ENCODE results near the gene CAMKV.

The CAMKV gene

DNA sequence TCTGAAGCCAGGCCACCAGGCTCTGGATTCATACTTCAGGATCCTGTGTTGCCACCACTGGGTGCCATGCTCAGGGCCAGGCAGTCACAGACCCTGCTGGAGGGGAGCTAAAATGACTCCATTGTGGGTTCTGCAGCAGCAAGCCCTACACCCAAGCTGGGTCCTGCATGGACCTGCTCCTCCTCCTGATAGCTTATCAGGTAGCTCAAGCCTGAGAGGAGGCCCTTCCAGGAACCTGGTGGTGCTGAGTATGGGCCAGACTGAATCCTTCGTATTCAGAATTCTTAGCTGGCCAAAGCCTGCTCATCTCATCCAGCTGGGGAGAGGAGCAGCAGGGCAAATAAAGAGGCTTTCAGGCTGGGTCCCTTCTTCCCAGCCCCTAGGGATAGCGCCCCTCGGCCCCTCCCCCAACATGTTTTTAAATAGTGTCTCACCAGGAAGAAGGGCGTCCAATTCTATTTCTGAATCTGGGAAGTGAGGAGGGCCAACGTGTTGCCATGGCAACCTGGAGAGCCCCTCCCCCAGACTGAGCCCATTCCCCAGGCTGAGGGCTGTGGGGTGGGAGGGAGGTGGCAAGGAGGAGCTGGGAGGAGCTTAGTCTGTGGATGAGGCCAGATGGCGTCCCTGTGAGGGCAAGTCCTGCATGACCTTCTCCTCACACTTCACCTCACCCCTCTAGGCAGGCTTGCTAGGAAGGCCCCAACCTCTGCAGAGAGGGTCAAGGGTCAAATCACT lies 11.0 kb upstream of the CAMKV start:
- TF ChIP-seq, protein P1, sequence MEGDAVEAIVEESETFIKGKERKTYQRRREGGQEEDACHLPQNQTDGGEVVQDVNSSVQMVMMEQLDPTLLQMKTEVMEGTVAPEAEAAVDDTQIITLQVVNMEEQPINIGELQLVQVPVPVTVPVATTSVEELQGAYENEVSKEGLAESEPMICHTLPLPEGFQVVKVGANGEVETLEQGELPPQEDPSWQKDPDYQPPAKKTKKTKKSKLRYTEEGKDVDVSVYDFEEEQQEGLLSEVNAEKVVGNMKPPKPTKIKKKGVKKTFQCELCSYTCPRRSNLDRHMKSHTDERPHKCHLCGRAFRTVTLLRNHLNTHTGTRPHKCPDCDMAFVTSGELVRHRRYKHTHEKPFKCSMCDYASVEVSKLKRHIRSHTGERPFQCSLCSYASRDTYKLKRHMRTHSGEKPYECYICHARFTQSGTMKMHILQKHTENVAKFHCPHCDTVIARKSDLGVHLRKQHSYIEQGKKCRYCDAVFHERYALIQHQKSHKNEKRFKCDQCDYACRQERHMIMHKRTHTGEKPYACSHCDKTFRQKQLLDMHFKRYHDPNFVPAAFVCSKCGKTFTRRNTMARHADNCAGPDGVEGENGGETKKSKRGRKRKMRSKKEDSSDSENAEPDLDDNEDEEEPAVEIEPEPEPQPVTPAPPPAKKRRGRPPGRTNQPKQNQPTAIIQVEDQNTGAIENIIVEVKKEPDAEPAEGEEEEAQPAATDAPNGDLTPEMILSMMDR (IDR thresholded peaks at IDR 0.05) = no peak

DNA sequence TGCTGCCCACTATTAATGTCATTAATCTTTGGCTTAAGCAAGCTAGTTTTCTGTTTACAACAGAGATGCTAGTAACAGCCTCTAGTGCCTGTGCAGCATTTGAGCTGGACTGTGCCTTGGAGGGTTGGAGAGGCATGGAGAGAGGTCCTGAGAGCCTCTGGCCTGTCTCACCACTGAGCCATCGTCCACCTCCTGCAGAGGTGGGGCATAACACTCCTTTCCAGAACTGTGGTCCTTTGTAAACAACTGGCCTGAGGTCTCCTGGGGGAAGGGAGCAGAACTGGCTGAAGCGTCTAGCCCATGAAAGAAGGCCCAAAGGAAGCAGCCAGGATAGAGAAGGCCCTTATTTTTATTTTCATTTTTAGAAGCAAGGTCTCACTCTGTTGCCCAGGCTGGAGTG lies 10.0 kb upstream of the CAMKV start:
- TF ChIP-seq, protein P1 (IDR thresholded peaks at IDR 0.05) = no peak

DNA sequence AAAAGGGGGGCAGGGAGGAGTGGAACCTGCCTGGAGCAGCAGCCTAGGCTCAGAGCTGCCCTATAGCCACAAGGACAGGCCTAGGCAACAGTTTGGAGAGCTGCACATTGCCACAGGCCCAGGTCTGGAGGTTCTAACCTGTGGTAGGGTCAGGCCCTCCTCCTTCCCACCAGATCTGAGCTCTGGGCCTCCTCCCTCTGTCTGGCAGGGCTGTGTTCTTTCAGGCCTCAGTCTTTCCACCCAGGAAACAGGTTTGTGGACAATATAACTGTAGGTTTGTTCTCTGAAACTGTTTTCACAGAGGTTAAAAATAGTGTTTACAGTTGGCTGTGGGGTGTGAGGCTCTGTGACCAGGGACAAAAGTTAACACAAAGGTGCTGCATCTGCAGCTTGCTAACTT lies 9.0 kb upstream of the CAMKV start:
- TF ChIP-seq, protein P1 (IDR thresholded peaks at IDR 0.05) = no peak

DNA sequence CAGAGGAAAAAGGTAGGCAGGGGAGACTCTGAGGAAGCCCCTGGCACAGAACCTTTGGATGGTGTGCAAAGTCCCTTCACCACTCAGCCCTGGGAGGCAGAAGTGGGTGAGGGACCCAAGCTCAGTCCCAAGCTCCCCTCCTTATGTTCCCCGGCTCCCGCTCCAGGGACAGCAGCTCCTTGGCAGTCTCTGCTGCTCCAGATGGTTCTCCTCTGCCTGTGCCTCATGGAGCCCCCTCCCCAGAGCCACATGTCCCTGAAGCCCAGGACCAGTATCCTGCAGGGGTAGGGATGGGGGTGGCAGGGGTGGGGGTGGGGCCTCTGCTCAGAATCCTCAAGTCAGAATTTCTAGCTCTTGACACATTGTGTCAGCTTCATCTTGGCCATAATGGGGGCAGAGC lies 8.0 kb upstream of the CAMKV start:
- TF ChIP-seq, protein P1 (IDR thresholded peaks at IDR 0.05) = no peak

DNA sequence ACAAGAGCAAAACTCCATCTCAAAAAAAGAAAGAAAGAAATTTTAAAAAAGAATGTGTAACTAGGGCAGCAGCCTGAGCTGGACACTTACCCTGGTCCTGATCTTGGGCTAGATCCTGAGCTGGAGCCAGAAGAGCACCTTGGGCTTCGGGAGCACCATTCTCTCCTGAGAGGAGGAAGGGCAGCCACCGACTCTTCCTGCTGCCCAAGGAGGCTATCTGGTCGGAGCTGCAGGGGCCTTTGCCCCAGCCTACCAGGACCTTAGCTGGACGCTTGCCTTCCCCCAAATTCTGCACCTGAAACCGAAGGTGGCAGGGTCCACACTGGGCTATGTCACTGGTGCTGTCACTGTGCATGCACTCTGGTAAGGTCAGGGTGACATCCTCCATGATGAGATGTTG lies 6.9 kb upstream of the CAMKV start:
- TF ChIP-seq, protein P1 (IDR thresholded peaks at IDR 0.05) = no peak

DNA sequence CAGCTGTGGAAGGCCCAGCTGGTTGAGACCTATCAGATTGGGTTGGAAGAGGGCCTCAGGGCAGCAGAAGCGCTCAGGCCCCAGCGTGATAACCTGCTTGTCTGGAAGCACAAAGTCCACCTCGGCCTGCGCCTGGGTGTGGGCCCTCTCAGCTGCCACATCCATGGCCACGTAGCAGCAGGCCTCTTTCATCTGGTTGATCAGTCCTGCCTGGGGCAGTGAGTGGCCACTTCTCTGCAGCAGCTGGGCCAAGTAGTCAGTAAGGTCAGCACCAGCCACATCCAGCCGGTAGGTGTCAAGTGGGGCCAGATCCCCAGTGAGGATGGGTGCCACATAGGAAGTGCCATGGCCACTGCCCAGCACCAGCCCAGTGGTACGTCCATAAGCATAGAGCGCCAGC lies 3.9 kb upstream of the CAMKV start:
- TF ChIP-seq, protein P1 (IDR thresholded peaks at IDR 0.05) = no peak

DNA sequence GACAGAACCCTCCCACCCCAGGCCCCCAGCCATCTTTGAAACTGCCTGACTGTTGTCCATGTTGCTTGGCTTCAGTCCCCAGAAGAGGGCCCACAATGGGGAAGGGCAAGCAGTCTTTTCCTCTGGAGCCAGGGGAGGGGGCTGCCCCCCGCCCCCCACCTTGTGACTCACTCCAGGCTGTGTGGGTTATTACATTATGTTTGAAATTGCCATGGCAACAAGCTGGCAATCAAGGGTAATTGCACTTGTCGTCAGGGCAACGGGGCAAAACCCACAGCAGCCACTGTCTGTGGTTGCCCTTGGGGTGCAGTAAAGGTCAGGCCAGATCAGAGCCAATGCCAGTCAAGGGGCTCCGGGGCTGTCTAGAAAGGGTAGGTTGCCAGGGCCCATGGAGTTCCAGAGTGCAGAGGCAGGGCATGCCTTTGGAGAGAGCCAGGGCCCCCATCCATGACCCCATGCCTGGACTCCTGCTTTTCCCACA lies 3.1 kb upstream of the CAMKV start:
- TF ChIP-seq, protein P1 (IDR thresholded peaks at IDR 0.05) = no peak
